Right lobe of liver (tissue), 4 donors: ENCODE results near the gene ACACA.

Experiments
- POLR2A ChIP-seq: fragments of 450-650 bp; IDR thresholded peaks from one replicate; pipeline ENCODE4 v1.6.1; 2017; ENCODE audit warnings: antibody characterized with exemption, mild to moderate bottlenecking
- TF ChIP-seq, protein P1 (sequence below), 4 donors: fragments of 200-600 bp in 3 of 4; fragments of 450-650 bp in 1 of 4; IDR thresholded peaks; one replicate each; pipeline versions ENCODE4 v1.5.1 to v1.8.0; 2016 to 2022; ENCODE audit warnings: antibody characterized with exemption in 4 of 4, mild to moderate bottlenecking in 2 of 4
- donor health status: DM: no; HTN: no; CAD: no.
- donor health status: DM: no; HTN: no; CAD: no.
- donor health status: DM: no; HTN: yes; CAD: no.

DNA sequence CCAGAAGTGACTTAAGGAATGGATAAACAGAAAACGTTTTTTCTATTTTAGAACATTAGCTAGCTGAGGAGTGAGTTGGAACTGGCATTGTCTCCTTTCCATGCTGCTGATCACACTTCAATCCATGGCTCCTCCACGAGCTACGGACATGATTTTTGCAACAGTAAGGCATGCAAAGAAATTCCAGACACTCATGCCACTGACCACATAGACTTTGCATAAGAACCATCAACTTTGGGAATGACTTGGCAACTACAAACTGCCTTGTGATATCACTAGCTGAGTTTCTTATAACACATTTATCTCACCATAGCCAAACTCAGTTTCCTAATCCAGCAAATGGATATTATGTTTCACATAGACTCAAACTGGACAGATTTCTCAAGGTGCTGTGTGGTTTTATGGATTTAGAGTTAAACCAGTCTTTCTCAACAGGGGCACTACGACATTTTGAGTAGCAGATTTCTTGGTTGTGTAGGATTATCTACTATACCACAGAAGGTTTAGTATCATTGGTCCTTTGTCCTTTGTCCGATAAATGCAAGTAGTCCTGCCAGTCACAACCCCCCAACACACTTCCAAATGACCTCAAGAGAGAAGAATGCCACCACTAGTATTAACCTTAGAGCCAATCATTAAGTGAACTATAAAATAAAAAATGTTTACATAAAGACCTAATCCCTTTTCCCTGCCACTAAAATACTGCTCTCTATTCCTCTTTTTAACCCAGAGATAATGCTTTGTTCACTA is 79.1 kb downstream of the ACACA start:
- TF ChIP-seq, protein P1, sequence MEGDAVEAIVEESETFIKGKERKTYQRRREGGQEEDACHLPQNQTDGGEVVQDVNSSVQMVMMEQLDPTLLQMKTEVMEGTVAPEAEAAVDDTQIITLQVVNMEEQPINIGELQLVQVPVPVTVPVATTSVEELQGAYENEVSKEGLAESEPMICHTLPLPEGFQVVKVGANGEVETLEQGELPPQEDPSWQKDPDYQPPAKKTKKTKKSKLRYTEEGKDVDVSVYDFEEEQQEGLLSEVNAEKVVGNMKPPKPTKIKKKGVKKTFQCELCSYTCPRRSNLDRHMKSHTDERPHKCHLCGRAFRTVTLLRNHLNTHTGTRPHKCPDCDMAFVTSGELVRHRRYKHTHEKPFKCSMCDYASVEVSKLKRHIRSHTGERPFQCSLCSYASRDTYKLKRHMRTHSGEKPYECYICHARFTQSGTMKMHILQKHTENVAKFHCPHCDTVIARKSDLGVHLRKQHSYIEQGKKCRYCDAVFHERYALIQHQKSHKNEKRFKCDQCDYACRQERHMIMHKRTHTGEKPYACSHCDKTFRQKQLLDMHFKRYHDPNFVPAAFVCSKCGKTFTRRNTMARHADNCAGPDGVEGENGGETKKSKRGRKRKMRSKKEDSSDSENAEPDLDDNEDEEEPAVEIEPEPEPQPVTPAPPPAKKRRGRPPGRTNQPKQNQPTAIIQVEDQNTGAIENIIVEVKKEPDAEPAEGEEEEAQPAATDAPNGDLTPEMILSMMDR (IDR thresholded peaks at IDR 0.05), result no peak
- TF ChIP-seq POLR2A, result no peak
